Activated T-helper 2 cell treated with anti-CD3 and anti-CD28 coated beads, Interferon-gamma antibody, Interleukin-2, Interleukin-4, amounts not matched to agents 10 μg/mL and 5 μg/mL and 100 μg/mL, durations not matched to agents 14 hours and 24 hours and 36 hours (primary cell): ENCODE measurements around the gene SMURF2. TPM values are rescaled to one million over a fixed set of nuclear protein-coding genes. Genes with fewer than 3 reads are reported as not detected.
"Not testable (repeated sequence)": the region's sequence is repeated elsewhere in the genome, so short reads cannot be mapped to it uniquely, and the experiment has no call there.

ENCODE experiments used
- DNase-seq: peaks from one replicate; pipeline ENCODE4 v3.0.0; 2021; ENCODE audit warnings: low spot score
- H3K27ac Mint-ChIP-seq: one replicate; pipeline ENCODE4 v1.8.0; 2021; ENCODE audit warnings: mixed read lengths
- H3K27me3 Mint-ChIP-seq: one replicate; pipeline ENCODE4 v1.8.0; 2021; ENCODE audit warnings: low read depth, mixed read lengths
- H3K36me3 Mint-ChIP-seq: one replicate; pipeline ENCODE4 v1.8.0; 2021; ENCODE audit warnings: low read depth, mixed read lengths
- H3K4me1 Mint-ChIP-seq: one replicate; pipeline ENCODE4 v1.8.0; 2021; ENCODE audit warnings: low read depth, mixed read lengths
- H3K4me3 Mint-ChIP-seq: one replicate; pipeline ENCODE4 v1.8.0; 2021; ENCODE audit warnings: low read depth, mild to moderate bottlenecking, moderate library complexity, mixed read lengths
- H3K9me3 Mint-ChIP-seq: one replicate; pipeline ENCODE4 v1.8.0; 2021; ENCODE audit warnings: mixed read lengths
- intact Hi-C: fragments of 100-400 bp; cut with micrococcal nuclease; formaldehyde crosslinking; loops from one replicate; pipeline ENCODE4 v1.15.1; 2023
- total RNA-seq: library from RNA; stranded (reverse); gene quantifications from 2 replicates; pipeline ENCODE4 v1.2.3, GENCODE V29; 2022

SMURF2 gene
- total RNA-seq, 1 donor from 2014 or later = 13.1 TPM

GRCh38 chr17:64617125-64617780, 44.9 kb downstream of the SMURF2 start:
- DNase-seq = no peak
- H3K9me3 Mint-ChIP-seq = no peaks in the 10 kb centered on the region
- no peak overlapping the region for H3K4me3 Mint-ChIP-seq
- peaks cover 10% of the 10 kb centered on the region for H3K4me1 Mint-ChIP-seq
- intact Hi-C loops = no loop called here
- H3K36me3 Mint-ChIP-seq = no peaks in the 10 kb centered on the region
- no peak overlapping the region for H3K27ac Mint-ChIP-seq
- H3K27me3 Mint-ChIP-seq = no peaks in the 10 kb centered on the region

- Mint-ChIP-seq H3K9me3 (no peaks in the 10 kb centered on the region), H3K36me3 (no peaks in the 10 kb centered on the region), H3K4me1 (peaks cover 10% of the 10 kb centered on the region), H3K4me3 (no peak overlapping the region), H3K27ac (no peak overlapping the region), H3K27me3 (no peaks in the 10 kb centered on the region)
- intact Hi-C loops = no loop called here
- DNase-seq = no peak
Measured at GRCh38 chr17:64615028-64615677, 47.0 kb downstream of the SMURF2 start.

GRCh38 chr17:64614266-64615027, 47.7 kb downstream of the SMURF2 start:
- Mint-ChIP-seq H3K4me1 (peaks cover 13% of the 10 kb centered on the region), H3K27me3 (no peaks in the 10 kb centered on the region), H3K4me3 (no peak overlapping the region), H3K36me3 (peaks cover 1% of the 10 kb centered on the region), H3K27ac (no peak overlapping the region), H3K9me3 (no peaks in the 10 kb centered on the region)
- intact Hi-C loops = no loop called here
- no peak for DNase-seq

- Mint-ChIP-seq H3K36me3 (peaks cover 3% of the 10 kb centered on the region), H3K4me1 (peaks cover 25% of the 10 kb centered on the region), H3K4me3 (no peak overlapping the region), H3K27me3 (no peaks in the 10 kb centered on the region), H3K9me3 (no peaks in the 10 kb centered on the region), H3K27ac (no peak overlapping the region)
- DNase-seq = no peak
- intact Hi-C loops = no loop called here
Measured at GRCh38 chr17:64611369-64611768, 50.7 kb downstream of the SMURF2 start.

- H3K4me1 Mint-ChIP-seq = peaks cover 24% of the 10 kb centered on the region
- H3K9me3 Mint-ChIP-seq, H3K27ac Mint-ChIP-seq, H3K27me3 Mint-ChIP-seq, DNase-seq, H3K4me3 Mint-ChIP-seq, H3K36me3 Mint-ChIP-seq, intact Hi-C loops: not testable (repeated sequence)
Measured at GRCh38 chr17:64610244-64610643, 51.9 kb downstream of the SMURF2 start.

GRCh38 chr17:64608571-64608981, 53.5 kb downstream of the SMURF2 start:
- intact Hi-C loops = loop anchor here (1.0 to 5.0 kb wide), 3 partner anchors 27 to 39 kb away; no protein-coding TSS in a partner anchor
- DNase-seq = no peak
- Mint-ChIP-seq H3K36me3 (peaks cover 3% of the 10 kb centered on the region), H3K27me3 (no peaks in the 10 kb centered on the region), H3K4me3 (no peak overlapping the region), H3K4me1 (peaks cover 19% of the 10 kb centered on the region), H3K27ac (peak overlapping the region; percentile 78), H3K9me3 (no peaks in the 10 kb centered on the region)

GRCh38 chr17:64607862-64608565, 54.1 kb downstream of the SMURF2 start:
- Mint-ChIP-seq H3K4me3 (no peak overlapping the region), H3K36me3 (peaks cover 3% of the 10 kb centered on the region), H3K27me3 (no peaks in the 10 kb centered on the region), H3K9me3 (no peaks in the 10 kb centered on the region), H3K4me1 (peaks cover 17% of the 10 kb centered on the region), H3K27ac (peak overlapping the region; percentile 78)
- intact Hi-C loops = loop anchor here (1.0 to 5.0 kb wide), 3 partner anchors 27 to 39 kb away; no protein-coding TSS in a partner anchor
- no peak for DNase-seq

- not testable (repeated sequence) for H3K27ac Mint-ChIP-seq, H3K9me3 Mint-ChIP-seq, H3K36me3 Mint-ChIP-seq, H3K4me3 Mint-ChIP-seq, DNase-seq, H3K27me3 Mint-ChIP-seq
- peaks cover 26% of the 10 kb centered on the region for H3K4me1 Mint-ChIP-seq
- intact Hi-C loops = loop anchor here (5.0 kb wide), 1 partner anchor 97 kb away; the partner anchor contains the start of genes CEP95 and DDX5
Measured at GRCh38 chr17:64604532-64604931, 57.6 kb downstream of the SMURF2 start.

- intact Hi-C loops = loop anchor here (5.0 kb wide), 1 partner anchor 97 kb away; the partner anchor contains the start of genes CEP95 and DDX5
- no peak overlapping the region for H3K4me3 Mint-ChIP-seq
- peaks cover 26% of the 10 kb centered on the region for H3K4me1 Mint-ChIP-seq
- peaks cover 4% of the 10 kb centered on the region for H3K36me3 Mint-ChIP-seq
- H3K27ac Mint-ChIP-seq = no peak overlapping the region
- no peaks in the 10 kb centered on the region for H3K27me3 Mint-ChIP-seq
- DNase-seq = no peak
- H3K9me3 Mint-ChIP-seq = no peaks in the 10 kb centered on the region
Measured at GRCh38 chr17:64603987-64604386, 58.1 kb downstream of the SMURF2 start.

GRCh38 chr17:64599827-64600226, 62.3 kb downstream of the SMURF2 start:
- Mint-ChIP-seq H3K27me3 (no peaks in the 10 kb centered on the region), H3K36me3 (peaks cover 17% of the 10 kb centered on the region), H3K4me3 (no peak overlapping the region), H3K9me3 (no peaks in the 10 kb centered on the region), H3K27ac (peak overlapping the region; percentile 79), H3K4me1 (peaks cover 35% of the 10 kb centered on the region)
- intact Hi-C loops = loop anchor here (2.0 to 5.0 kb wide), 2 partner anchors 27 to 93 kb away; partner anchors contain the start of genes CEP95 and DDX5
- DNase-seq = no peak

- Mint-ChIP-seq H3K36me3 (peaks cover 17% of the 10 kb centered on the region), H3K4me1 (peaks cover 35% of the 10 kb centered on the region)
- intact Hi-C loops = loop anchor here (2.0 kb wide), 1 partner anchor 26 kb away; no protein-coding TSS in a partner anchor
Measured at GRCh38 chr17:64599187-64599676, 62.9 kb downstream of the SMURF2 start.

GRCh38 chr17:64598672-64599071, 63.4 kb downstream of the SMURF2 start:
- intact Hi-C loops = loop anchor here (2.0 kb wide), 1 partner anchor 26 kb away; no protein-coding TSS in a partner anchor
- Mint-ChIP-seq H3K4me3 (no peak overlapping the region), H3K4me1 (peaks cover 35% of the 10 kb centered on the region), H3K27ac (peak overlapping the region; percentile 79), H3K9me3 (no peaks in the 10 kb centered on the region), H3K36me3 (peaks cover 17% of the 10 kb centered on the region), H3K27me3 (no peaks in the 10 kb centered on the region)
- no peak for DNase-seq

More at GRCh38 chr17:64599187-64599676, 62.9 kb downstream of the SMURF2 start:
- peak; percentile 52 for DNase-seq
- Mint-ChIP-seq H3K9me3 (no peaks in the 10 kb centered on the region), H3K4me3 (peak overlapping the region; percentile 66), H3K27me3 (no peaks in the 10 kb centered on the region), H3K27ac (peak overlapping the region; percentile 79)
